HG03469 (cell line): Measurements from ENCODE around the gene NDUFS3.
"Not testable (repeated sequence)": the region's sequence is repeated elsewhere in the genome, so short reads cannot be mapped to it uniquely, and the experiment has no call there.

Experiments
- ATAC-seq: cut with Tn5 transposase; IDR thresholded peaks from one replicate; pipeline ENCODE4 v1.9.1; 2021; ENCODE audit warnings: mild to moderate bottlenecking, moderate library complexity, moderate number of reproducible peaks; ENCODE audit not compliant: unreplicated experiment

NDUFS3 gene

GRCh38 chr11:47558695-47559094 lies 20.2 kb upstream of the NDUFS3 start:
- no peak for ATAC-seq

GRCh38 chr11:47560426-47560825 lies 18.4 kb upstream of the NDUFS3 start:
- ATAC-seq = no peak

DNA sequence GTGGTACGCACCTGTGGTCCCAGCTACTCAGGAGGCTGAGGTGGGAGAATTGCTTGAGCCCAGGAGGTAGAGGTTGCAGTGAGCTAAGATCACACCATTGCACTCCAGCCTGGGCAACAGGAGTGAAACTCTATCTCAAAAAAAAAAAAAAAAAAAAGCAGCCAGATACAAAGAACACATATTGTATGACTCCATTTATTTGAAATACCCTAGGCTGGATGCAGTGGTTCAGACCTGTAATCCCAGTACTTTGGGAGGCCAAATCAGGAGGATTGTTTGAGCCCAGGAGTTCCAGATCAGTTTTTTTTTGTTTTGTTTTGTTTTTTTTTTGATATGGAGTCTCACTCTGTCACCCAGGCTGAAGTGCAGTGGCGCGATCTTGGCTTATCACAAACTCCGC lies 16.5 kb upstream of the NDUFS3 start:
- not testable (repeated sequence) for ATAC-seq

DNA sequence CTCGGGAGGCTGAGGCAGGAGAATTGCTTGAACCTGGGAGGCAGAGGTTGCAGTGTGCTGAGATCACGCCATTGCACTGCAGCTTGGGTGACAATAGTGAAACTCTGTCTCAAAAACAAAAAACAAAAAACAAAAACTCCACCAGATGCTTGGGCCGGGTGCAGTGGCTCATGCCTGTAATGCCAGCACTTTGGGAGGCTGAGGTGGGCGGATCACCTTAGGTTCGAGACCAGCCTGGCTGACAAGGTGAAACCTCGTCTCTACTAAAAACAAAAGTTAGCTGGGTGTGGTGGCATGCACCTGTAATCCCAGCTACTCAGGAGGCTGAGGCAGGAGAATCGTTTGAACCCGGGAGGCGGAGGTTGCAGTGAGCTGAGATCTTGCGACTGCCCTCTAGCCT lies 14.5 kb upstream of the NDUFS3 start:
- not testable (repeated sequence) for ATAC-seq

- ATAC-seq = no peak
Measured at GRCh38 chr11:47564933-47565339, 13.9 kb upstream of the NDUFS3 start.

- peak; percentile 77 for ATAC-seq
Measured at GRCh38 chr11:47565340-47566148, 13.3 kb upstream of the NDUFS3 start, which contains the start of gene PTPMT1. PTPMT1 (plus strand) TSS chr11:47565599; CDS start chr11:47565623, 24 bp downstream.

DNA sequence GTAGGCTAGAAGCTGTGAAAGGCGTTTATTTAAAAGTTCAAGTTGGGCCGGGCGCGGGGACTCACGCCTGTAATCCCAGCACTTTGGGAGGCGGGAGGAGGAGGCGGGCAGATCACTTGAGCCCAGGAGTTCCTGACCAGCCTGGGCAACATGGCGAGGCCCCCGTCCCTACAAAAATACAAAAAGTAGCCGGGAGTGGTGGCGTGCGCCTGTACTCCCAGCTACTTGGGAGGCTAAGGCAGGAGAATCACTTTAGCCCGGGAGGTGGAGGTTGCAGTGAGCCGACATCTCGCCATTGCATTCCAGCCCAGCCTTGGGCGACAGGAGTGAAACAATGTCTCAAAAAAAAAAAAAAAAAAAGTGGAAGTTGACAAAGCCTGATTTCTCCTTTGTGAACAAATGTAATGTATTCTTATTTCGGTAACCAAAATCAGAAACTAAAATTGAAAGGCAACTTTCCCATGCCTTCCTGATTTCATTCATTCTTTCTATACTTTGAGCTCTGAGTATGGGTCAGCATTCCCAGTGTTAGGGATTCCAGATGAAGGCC lies 12.7 kb upstream of the NDUFS3 start:
- no peak for ATAC-seq

DNA sequence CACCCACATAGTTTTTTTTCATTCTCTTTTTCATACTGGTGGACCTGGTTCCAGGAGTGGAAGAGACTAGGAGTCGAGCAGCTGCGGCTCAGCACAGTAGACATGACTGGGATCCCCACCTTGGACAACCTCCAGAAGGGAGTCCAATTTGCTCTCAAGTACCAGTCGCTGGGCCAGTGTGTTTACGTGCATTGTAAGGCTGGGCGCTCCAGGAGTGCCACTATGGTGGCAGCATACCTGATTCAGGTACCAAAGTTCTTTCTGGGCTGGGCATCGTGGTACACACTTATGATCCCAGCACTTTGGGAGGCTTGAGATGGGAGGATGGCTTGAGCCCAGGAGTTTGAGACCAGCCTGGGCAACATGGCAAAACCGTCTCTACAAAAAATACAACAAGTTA lies 9.2 kb upstream of the NDUFS3 start:
- ATAC-seq = no peak

DNA sequence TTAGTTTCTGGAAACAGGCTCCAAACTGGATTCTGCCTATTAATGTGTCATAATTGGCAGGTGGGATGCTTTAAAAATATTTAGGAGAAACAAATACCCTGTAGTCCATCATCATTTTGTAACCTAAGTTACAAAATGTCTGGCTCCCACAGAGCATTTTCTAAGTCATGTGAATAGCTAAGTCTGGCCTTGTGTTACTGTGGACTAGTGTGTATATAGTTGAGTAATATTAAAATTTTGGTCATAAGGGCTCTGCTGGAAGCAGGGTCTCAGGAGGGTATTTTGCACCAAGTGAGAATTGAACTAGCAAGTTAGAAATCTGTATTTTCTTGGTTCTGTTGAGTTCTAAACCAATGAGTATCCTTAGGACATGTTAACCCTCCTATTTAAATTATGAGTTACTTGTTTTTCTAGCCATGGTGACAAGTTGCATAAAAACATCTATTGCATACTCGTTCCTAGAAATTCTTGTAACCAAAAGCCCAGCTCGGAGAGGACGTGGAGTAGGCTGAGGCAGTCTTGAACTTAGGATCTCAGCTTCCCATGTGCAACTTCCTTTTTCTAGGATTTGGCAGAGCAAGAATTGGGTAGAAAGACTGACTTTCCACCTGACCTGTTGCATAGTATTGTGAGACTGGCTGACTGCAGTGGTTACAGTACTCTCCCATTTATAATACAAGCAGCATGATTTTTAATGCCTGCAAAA lies 8.1 kb upstream of the NDUFS3 start:
- ATAC-seq = no peak

GRCh38 chr11:47571357-47571729 lies 7.5 kb upstream of the NDUFS3 start:
- ATAC-seq = no peak

GRCh38 chr11:47571895-47572294 lies 7.0 kb upstream of the NDUFS3 start:
- no peak for ATAC-seq

- ATAC-seq = no peak
Measured at GRCh38 chr11:47572715-47573255, 6.1 kb upstream of the NDUFS3 start.

DNA sequence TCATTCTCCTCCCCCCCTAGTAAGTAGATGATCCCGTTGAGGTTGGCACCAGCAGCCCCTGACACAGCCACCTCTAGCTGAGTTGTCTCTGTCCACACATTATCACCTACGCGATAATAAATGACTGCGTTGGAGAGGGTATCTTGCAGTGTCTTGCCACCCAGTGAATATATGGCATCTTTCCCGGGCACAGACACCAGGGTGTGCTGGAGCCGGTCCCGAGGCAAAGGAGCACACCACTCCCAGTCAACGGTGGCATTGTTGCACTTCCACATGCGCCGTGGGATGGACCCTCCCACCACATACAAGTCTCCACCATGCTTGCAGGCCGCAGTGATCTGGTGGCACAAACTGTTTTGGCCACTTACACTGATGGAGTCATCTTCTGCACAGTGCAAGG lies 5.6 kb upstream of the NDUFS3 start:
- no peak for ATAC-seq

- no peak for ATAC-seq
Measured at GRCh38 chr11:47577460-47578041, 1.3 kb upstream of the NDUFS3 start.

- ATAC-seq = no peak
Measured at GRCh38 chr11:47583844-47584243, 5.0 kb downstream of the NDUFS3 start.

DNA sequence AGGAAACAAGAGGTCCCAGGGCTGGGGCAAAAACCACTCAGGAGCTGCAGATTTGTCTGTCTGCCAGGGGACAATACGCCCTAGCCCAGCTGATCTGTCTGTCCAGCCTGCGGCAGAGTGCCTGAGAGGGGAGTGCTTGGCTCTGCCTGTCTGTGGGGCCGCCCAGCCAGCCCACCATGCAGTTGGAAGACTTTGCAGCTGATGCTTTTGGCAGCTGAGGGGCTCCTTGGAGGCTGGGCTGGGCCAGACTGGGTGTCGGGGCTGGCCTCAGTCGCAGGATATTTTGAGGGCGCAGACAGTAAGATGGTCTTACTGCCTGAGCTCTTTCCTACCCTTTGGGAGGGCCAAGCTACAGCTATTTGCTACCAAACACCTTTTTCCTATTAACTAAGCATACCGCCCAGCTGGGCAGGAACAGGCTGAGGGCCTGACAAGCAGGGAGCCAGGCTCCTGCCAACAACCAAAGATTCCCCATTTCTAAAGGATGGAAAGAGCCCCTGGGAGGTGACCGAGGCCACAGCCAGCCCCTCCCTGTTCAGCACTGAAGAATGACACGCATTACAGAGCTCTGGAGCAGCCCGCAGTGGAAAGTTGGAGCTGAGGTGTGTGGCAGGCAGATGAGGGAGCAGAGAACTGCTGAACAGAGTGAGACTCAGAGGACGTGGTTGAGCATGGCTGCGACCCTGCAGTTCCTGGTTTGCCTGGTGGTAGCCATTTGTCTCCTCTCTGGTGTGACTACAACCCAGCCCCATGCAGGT lies 7.4 kb downstream of the NDUFS3 start, which contains the start of gene FAM180B:
TSS of gene FAM180B (plus strand) at position 581 of the 758 bp plus-strand sequence. CDS start at position 672, 91 bp downstream.
- ATAC-seq = no peak

DNA sequence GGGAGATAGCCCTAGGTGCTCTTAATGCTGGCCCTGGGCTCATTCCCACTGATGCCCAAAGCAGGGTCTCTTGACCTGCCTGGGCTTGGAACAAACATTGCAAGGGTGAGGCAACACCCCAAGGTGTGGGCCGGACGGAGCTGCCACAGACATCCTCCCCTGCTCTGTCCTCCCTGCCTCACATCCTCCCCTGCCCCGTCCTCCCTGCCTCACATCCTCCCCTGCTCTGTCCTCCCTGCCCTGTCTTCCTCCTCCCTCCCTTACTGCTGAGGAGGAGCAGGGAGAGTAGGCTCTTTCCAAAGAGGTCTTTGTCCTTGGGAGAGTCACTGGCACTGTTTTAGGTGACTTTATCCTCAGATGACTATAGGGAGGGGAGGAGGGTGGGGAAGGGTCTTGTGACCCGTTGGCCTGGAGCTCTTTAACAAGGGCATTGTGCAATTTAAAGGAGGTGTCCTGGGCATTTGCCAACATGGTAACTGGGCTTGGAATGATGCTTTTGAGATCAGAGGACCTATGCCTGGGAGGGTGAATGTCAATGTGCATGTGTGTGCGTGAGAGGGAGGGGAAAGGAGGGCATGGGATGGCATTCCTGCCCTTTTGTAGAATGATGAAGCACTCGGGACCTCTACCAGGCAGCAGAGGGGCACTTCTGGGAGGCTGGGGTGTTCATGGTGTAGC lies 8.3 kb downstream of the NDUFS3 start:
- ATAC-seq = no peak

DNA sequence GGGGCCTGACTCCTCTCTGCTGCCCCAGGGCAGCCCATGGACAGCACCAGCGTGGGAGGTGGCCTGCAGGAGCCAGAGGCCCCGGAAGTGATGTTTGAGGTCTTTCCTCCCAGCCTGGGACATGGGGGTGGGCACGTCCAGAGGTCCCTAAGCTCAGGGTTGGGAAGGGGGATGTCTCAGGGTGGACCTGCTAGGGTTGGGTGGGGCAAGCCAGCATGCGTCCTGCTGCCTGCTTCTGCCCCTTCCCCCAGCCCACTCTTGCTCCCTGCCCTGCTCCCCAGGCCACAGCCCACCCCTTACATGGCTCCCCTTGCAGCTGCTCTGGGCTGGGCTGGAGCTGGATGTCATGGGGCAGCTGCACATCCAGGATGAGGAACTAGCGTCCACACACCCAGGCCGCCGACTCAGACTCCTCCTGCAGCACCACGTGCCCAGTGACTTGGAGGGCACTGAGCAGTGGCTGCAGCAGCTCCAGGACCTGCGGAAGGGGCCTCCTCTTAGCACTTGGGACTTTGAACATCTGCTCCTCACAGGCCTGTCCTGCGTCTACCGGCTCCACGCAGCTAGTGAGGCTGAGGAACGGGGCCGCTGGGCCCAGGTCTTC lies 9.0 kb downstream of the NDUFS3 start:
- ATAC-seq = no peak

DNA sequence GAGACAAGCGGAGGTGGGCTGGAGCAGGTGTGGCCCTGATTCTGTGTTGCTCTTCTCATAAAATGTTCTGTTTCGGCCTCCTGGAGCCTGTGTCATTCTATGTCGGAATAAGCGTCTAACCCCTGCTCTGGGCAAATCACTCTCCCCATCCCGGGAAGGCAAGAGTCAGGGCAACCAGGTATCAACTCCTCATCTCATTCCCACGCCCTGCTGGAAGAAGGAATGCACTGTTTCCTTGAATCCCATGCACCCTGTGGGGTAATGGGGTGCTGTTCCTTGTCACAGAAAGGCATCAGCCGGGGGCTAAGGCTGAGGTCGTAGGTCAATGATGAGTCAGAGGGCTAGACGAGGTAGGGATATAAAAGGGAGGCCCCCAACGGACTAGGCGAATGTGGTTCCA lies 10.2 kb downstream of the NDUFS3 start:
- no peak for ATAC-seq
